ENCODE measurements around the gene LMF1. TPM values are rescaled to one million over a fixed set of nuclear protein-coding genes. Genes with fewer than 3 reads are reported as not detected.

Gene LMF1
- total and polyA plus RNA-seq, 9 of the 15 experiments (the other 6 are each of a cell fraction or from before 2014, with no cell fraction given) = 0.11 to 1.6 (median 0.55) TPM; not detected in 1

- no peak overlapping the region for H3K27ac ChIP-seq (ENCODE audit: extremely low read depth, low read depth, low read length)
- H4K20me1 ChIP-seq (replicated peaks; ENCODE audit: control insufficient read depth, insufficient read depth, low read length) = no peaks in the 10 kb centered on the region
- intact Hi-C loops (cut with micrococcal nuclease) = no loop called here
- H3K9me1 ChIP-seq (ENCODE audit: control insufficient read depth, insufficient read depth, low read length) = no peaks in the 10 kb centered on the region
- no TSS peak for BruUV-seq (replicated peaks)
- H3K4me3 ChIP-seq = no peak overlapping the region
- H3K9ac ChIP-seq (ENCODE audit: insufficient read depth in 1 of 2, low read depth in 2 of 2, low read length in 2 of 2) = no peak overlapping the region
- peaks cover 24 to 32% of the 10 kb centered on the region in 2 experiments for H3K27me3 ChIP-seq (ENCODE audit: control insufficient read depth in 2 of 2, insufficient read depth in 2 of 2, low read length in 2 of 2)
- H3K9me3 ChIP-seq (replicated peaks; ENCODE audit: control insufficient read depth, insufficient read depth, low read depth, low read length) = no peaks in the 10 kb centered on the region
- ATAC-seq = no peak
- POLR2A ChIA-PET = interaction anchor here (0.6 kb wide), 1 partner anchor 30 kb away, joined by 3 read pairs; no protein-coding TSS in a partner anchor
- no peak overlapping the region for H2AFZ ChIP-seq (ENCODE audit: low read depth, low read length)
- no peak for FAIRE-seq
- no peak overlapping the region for H3K4me2 ChIP-seq (ENCODE audit: insufficient read depth, low read length)
- H3K79me2 ChIP-seq (ENCODE audit: control insufficient read depth, insufficient read depth, low read length) = no peaks in the 10 kb centered on the region
- TF ChIP-seq ZNF197 (CRISPR knock-in tag; IDR thresholded peaks at IDR 0.05; ENCODE audit: low read depth) (no peak), ETV5 (CRISPR knock-in tag; IDR thresholded peaks at IDR 0.05; ENCODE audit: low read depth) (no peak), ZC3H8 (IDR thresholded peaks at IDR 0.05) (no peak), RNF2 (IDR thresholded peaks at IDR 0.05) (no peak)
- TF ChIP-seq, protein P1, sequence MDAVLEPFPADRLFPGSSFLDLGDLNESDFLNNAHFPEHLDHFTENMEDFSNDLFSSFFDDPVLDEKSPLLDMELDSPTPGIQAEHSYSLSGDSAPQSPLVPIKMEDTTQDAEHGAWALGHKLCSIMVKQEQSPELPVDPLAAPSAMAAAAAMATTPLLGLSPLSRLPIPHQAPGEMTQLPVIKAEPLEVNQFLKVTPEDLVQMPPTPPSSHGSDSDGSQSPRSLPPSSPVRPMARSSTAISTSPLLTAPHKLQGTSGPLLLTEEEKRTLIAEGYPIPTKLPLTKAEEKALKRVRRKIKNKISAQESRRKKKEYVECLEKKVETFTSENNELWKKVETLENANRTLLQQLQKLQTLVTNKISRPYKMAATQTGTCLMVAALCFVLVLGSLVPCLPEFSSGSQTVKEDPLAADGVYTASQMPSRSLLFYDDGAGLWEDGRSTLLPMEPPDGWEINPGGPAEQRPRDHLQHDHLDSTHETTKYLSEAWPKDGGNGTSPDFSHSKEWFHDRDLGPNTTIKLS (IDR thresholded peaks at IDR 0.05; ENCODE audit: borderline replicate concordance, low read depth) = no peak
- in situ Hi-C loops (cut with MboI) = no loop called here
- H3K36me3 ChIP-seq (ENCODE audit: control insufficient read depth, insufficient read depth, low read length) = no peaks in the 10 kb centered on the region
- no peaks in the 10 kb centered on the region for H3K4me1 ChIP-seq (replicated peaks in 1 of 2; ENCODE audit: control insufficient read depth in 2 of 2, insufficient read depth in 2 of 2, low read length in 2 of 2)
- WGBS (ENCODE audit: insufficient coverage, low coverage, missing lambda C conversion rate) = 2% methylated on average over 8 of the region's 8 CpGs
- CTCF ChIA-PET (ENCODE audit: low intra/inter-chr PET ratio) = no interaction called here
- no peak for DNase-seq (ENCODE audit: extremely low read depth in 1 of 4, low spot score in 3 of 4)
Measured at GRCh38 chr16:946048-946395, 24.8 kb downstream of the LMF1 start.

Data from K562 (cell line).